Caco-2 (cell line): ENCODE results near the gene PARD3. TPM values are rescaled to one million over a fixed set of nuclear protein-coding genes. Genes with fewer than 3 reads are reported as not detected.

ENCODE experiments used
- BruUV-seq: library from RNA; stranded (reverse); fragments of 400-500 nt; replicated peaks from 2 replicates; lab custom pipeline; 2021; lab: Mats Ljungman, UMichigan
- CTCF ChIA-PET: fragments of 300-600 bp; sonication (Branson Sonifier 250); formaldehyde crosslinking; loops from one replicate; lab custom pipeline; 2022; ENCODE audit warnings: antibody characterized with exemption; lab: Charles Lee
- POLR2A ChIA-PET: fragments of 300-600 bp; sonication (Branson Sonifier 250); formaldehyde crosslinking; loops from one replicate; lab custom pipeline; 2022; ENCODE audit warnings: antibody characterized with exemption; lab: Charles Lee
- DNase-seq, 2 experiments: peaks; one replicate each; pipeline versions ENCODE4 v3.0.0 to v3.0.0-alpha.2; 2020 to 2022
- H3K27me3 ChIP-seq: replicated peaks from 2 replicates; pipeline ENCODE4 v1.6.0; 2011; ENCODE audit warnings: low read length; ENCODE audit not compliant: control insufficient read depth, insufficient read depth
- H3K36me3 ChIP-seq: 2 replicates; pipeline ENCODE4 v1.5.1; 2011; ENCODE audit warnings: low read length; ENCODE audit not compliant: control insufficient read depth, insufficient read depth
- H3K4me1 ChIP-seq: fragments of 250-450 bp; sonication (Bioruptor Pico); 2 replicates; pipeline ENCODE4 v1.5.1; 2020; ENCODE audit warnings: mild to moderate bottlenecking
- H3K4me3 ChIP-seq: 2 replicates; pipeline ENCODE4 v1.5.1; 2011; ENCODE audit warnings: low read depth, mild to moderate bottlenecking, control low read depth, low read length
- H3K9me3 ChIP-seq: fragments of 250-450 bp; sonication (Bioruptor Pico); 2 replicates; pipeline ENCODE4 v1.5.1; 2020; ENCODE audit warnings: mild to moderate bottlenecking, moderate library complexity
- H3K27ac Mint-ChIP-seq: one replicate; pipeline ENCODE4 v1.8.0; 2022; ENCODE audit warnings: mixed read lengths; ENCODE audit not compliant: unreplicated experiment
- H3K27me3 Mint-ChIP-seq: one replicate; pipeline ENCODE4 v1.8.0; 2022; ENCODE audit warnings: mixed read lengths; ENCODE audit not compliant: insufficient read depth, unreplicated experiment
- H3K36me3 Mint-ChIP-seq: one replicate; pipeline ENCODE4 v1.8.0; 2022; ENCODE audit warnings: mild to moderate bottlenecking, mixed read lengths; ENCODE audit not compliant: insufficient read depth, unreplicated experiment
- H3K4me1 Mint-ChIP-seq: one replicate; pipeline ENCODE4 v1.8.0; 2022; ENCODE audit warnings: low read depth, mixed read lengths; ENCODE audit not compliant: unreplicated experiment
- H3K4me3 Mint-ChIP-seq: one replicate; pipeline ENCODE4 v1.8.0; 2022; ENCODE audit warnings: mild to moderate bottlenecking, moderate library complexity, mixed read lengths; ENCODE audit not compliant: unreplicated experiment
- H3K9me3 Mint-ChIP-seq: one replicate; pipeline ENCODE4 v1.8.0; 2022; ENCODE audit warnings: mixed read lengths; ENCODE audit not compliant: unreplicated experiment
- intact Hi-C: fragments of 100-400 bp; cut with micrococcal nuclease; formaldehyde crosslinking; loops from one replicate; pipeline ENCODE4 v1.10.0; 2022; ENCODE audit not compliant: unreplicated experiment
- total RNA-seq: library from RNA; stranded (reverse); gene quantifications from 2 replicates; pipeline ENCODE4 v1.2.3, GENCODE V29; 2022
- TF ChIP-seq, protein P1 (sequence below), 2 experiments: fragments of 200-600 bp in 1 of 2; IDR thresholded peaks; 1 replicate in 1 of 2; 2 replicates in 1 of 2; pipeline versions ENCODE4 v1.5.1 to v1.8.0; 2011 to 2022; ENCODE audit warnings: antibody characterized with exemption in 1 of 2, control low read depth in 1 of 2, inconsistent platforms in 1 of 2, low read depth in 1 of 2, low read length in 1 of 2, mild to moderate bottlenecking in 1 of 2, moderate library complexity in 1 of 2; ENCODE audit not compliant: insufficient read depth in 1 of 2, severe bottlenecking in 1 of 2, unreplicated experiment in 1 of 2

PARD3 gene
- total RNA-seq, 1 experiment from 2014 or later: 80.7 TPM

DNA sequence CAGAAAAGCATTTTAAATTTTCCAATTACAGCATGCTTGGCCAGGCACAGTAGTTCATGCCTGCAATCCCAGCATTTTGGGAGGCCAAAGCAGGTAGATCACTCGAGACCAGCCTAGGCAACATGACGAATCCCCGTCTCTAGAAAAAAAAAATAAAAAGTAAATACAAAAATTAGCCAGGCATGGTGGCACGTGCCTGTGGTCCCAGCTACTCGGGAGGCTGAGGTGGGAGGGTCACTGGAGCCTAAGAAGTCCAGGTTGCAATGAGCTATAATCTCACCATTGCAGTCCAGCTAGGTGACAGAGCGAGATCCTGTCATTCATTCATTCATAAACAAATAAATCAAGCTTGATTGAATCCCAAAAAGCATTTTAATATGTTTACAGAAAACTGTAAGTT is 234.9 kb downstream of the PARD3 start:
- peaks cover 11% of the 10 kb centered on the region for H3K36me3 Mint-ChIP-seq
- DNase-seq: no peak
- Histone ChIP-seq H3K9me3 (no peaks in the 10 kb centered on the region), H3K36me3 (no peaks in the 10 kb centered on the region), H3K4me1 (peaks cover 8% of the 10 kb centered on the region), H3K27me3 (no peaks in the 10 kb centered on the region), H3K4me3 (no peak overlapping the region)
- no peak overlapping the region for H3K4me3 Mint-ChIP-seq
- intact Hi-C loops: no loop called here
- H3K9me3 Mint-ChIP-seq: no peaks in the 10 kb centered on the region
- H3K27me3 Mint-ChIP-seq: no peaks in the 10 kb centered on the region
- TF ChIP-seq, protein P1, sequence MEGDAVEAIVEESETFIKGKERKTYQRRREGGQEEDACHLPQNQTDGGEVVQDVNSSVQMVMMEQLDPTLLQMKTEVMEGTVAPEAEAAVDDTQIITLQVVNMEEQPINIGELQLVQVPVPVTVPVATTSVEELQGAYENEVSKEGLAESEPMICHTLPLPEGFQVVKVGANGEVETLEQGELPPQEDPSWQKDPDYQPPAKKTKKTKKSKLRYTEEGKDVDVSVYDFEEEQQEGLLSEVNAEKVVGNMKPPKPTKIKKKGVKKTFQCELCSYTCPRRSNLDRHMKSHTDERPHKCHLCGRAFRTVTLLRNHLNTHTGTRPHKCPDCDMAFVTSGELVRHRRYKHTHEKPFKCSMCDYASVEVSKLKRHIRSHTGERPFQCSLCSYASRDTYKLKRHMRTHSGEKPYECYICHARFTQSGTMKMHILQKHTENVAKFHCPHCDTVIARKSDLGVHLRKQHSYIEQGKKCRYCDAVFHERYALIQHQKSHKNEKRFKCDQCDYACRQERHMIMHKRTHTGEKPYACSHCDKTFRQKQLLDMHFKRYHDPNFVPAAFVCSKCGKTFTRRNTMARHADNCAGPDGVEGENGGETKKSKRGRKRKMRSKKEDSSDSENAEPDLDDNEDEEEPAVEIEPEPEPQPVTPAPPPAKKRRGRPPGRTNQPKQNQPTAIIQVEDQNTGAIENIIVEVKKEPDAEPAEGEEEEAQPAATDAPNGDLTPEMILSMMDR (IDR thresholded peaks at IDR 0.05; ENCODE audit: insufficient read depth in 1 of 2, low read depth in 1 of 2, low read length in 1 of 2, severe bottlenecking in 1 of 2, unreplicated experiment in 1 of 2): no peak
- H3K4me1 Mint-ChIP-seq: peaks cover 6% of the 10 kb centered on the region
- CTCF ChIA-PET: interaction anchor here (0.8 kb wide), 1 partner anchor 153 kb away, joined by 3 read pairs; no protein-coding TSS in a partner anchor
- H3K27ac Mint-ChIP-seq: peak overlapping the region; percentile 67
- POLR2A ChIA-PET: interaction anchor here (0.7 kb wide), 1 partner anchor 29 kb away, joined by 3 read pairs; no protein-coding TSS in a partner anchor
- BruUV-seq: no TSS peak

DNA sequence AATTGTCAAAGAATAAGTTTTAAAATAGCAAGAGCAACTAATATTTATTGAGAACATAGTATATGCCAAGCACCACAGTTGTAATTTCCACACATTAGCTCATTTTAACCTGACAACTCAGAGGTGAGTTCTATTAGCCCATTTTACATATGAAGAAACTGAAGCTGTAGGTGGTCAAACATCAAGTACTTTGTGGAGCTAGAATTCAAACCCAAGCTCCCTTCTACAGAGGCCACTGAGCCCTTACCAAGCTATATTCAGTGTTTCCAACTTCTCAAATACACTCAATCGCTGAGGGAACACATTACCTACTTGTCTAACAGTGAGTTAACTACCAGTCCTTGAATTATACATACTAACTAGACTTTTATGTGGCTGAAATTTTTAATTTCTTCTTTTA is 236.6 kb downstream of the PARD3 start:
- CTCF ChIA-PET: no interaction called here
- Mint-ChIP-seq H3K9me3 (no peaks in the 10 kb centered on the region), H3K4me1 (peaks cover 6% of the 10 kb centered on the region), H3K36me3 (peaks cover 11% of the 10 kb centered on the region), H3K27ac (no peak overlapping the region), H3K27me3 (no peaks in the 10 kb centered on the region), H3K4me3 (no peak overlapping the region)
- intact Hi-C loops: no loop called here
- peaks cover 8% of the 10 kb centered on the region for H3K4me1 ChIP-seq
- BruUV-seq: no TSS peak
- TF ChIP-seq, protein P1 (IDR thresholded peaks at IDR 0.05; ENCODE audit: insufficient read depth in 1 of 2, low read depth in 1 of 2, low read length in 1 of 2, severe bottlenecking in 1 of 2, unreplicated experiment in 1 of 2): no peak
- no peak overlapping the region for H3K4me3 ChIP-seq
- no peaks in the 10 kb centered on the region for H3K27me3 ChIP-seq
- no peak for DNase-seq
- H3K9me3 ChIP-seq: no peaks in the 10 kb centered on the region
- no peaks in the 10 kb centered on the region for H3K36me3 ChIP-seq
- POLR2A ChIA-PET: no interaction called here

DNA sequence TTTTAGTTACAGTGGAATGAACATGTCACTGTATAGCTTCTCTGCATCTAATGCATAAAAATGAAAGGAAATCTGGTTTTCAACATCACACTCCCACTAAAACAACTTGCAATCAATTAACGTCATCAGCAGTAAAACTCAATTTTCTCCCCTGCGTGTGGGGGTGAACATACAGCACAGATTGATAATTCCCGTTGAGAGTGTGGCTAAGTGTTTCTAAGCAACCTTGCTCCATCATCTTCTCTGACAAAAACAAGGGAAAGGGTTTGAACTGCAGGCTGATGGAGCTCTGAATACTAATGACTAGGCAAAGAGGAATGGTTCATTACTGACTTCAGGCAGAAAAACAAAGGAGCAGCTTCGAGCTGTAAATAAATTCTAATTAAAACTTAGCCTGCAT is 238.3 kb downstream of the PARD3 start:
- H3K27me3 Mint-ChIP-seq: no peaks in the 10 kb centered on the region
- no TSS peak for BruUV-seq
- ChIA-PET POLR2A (no interaction called here), CTCF (no interaction called here)
- DNase-seq: no peak
- H3K4me3 Mint-ChIP-seq: no peak overlapping the region
- Histone ChIP-seq H3K36me3 (no peaks in the 10 kb centered on the region), H3K4me3 (no peak overlapping the region), H3K9me3 (no peaks in the 10 kb centered on the region), H3K4me1 (peaks cover 8% of the 10 kb centered on the region), H3K27me3 (no peaks in the 10 kb centered on the region)
- H3K4me1 Mint-ChIP-seq: peaks cover 6% of the 10 kb centered on the region
- no peaks in the 10 kb centered on the region for H3K9me3 Mint-ChIP-seq
- H3K27ac Mint-ChIP-seq: no peak overlapping the region
- intact Hi-C loops: no loop called here
- peaks cover 11% of the 10 kb centered on the region for H3K36me3 Mint-ChIP-seq
- TF ChIP-seq, protein P1 (IDR thresholded peaks at IDR 0.05; ENCODE audit: insufficient read depth in 1 of 2, low read depth in 1 of 2, low read length in 1 of 2, severe bottlenecking in 1 of 2, unreplicated experiment in 1 of 2): no peak
